Testis (tissue), 3 donors: ENCODE measurements around the gene ZNF296. TPM values are rescaled to one million over a fixed set of nuclear protein-coding genes. Genes with fewer than 3 reads are reported as not detected.

Experiments
- DNase-seq: peaks from one replicate; pipeline ENCODE4 v3.0.0-alpha.2; 2019
- H3K27ac ChIP-seq, 2 donors: fragments of 200-600 bp; sonication (generic); one replicate each; pipeline ENCODE4 v1.5.1; 2019
- H3K27me3 ChIP-seq: fragments of 200-600 bp; sonication (generic); one replicate; pipeline ENCODE4 v1.5.1; 2019
- H3K36me3 ChIP-seq: fragments of 200-600 bp; sonication (generic); one replicate; pipeline ENCODE4 v1.5.1; 2017; ENCODE audit warnings: low read depth; ENCODE audit errors: missing control alignments
- H3K4me1 ChIP-seq: fragments of 200-600 bp; sonication (generic); one replicate; pipeline ENCODE4 v1.5.1; 2019
- H3K4me3 ChIP-seq, 2 donors: fragments of 200-600 bp; sonication (generic); one replicate each; pipeline ENCODE4 v1.5.1; 2017 to 2019
- H3K9me3 ChIP-seq: fragments of 200-600 bp; sonication (generic); one replicate; pipeline ENCODE4 v1.5.1; 2017
- POLR2A ChIP-seq: fragments of 450-650 bp; IDR thresholded peaks from one replicate; pipeline ENCODE4 v1.6.1; 2017; ENCODE audit warnings: antibody characterized with exemption, mild to moderate bottlenecking, moderate library complexity
- WGBS, 2 donors: methylation state at CpG; one replicate each; pipeline ENCODE4 v1.1.5; 2018; 5-methylcytosine and 5-hydroxymethylcytosine counted together
- intact Hi-C: fragments of 100-400 bp; cut with DNase I; formaldehyde crosslinking; loops from one replicate; pipeline ENCODE4 v1.15.1; 2023; ENCODE audit warnings: low total_unique reads
- polyA plus RNA-seq: library from polyadenylated mRNA; stranded (reverse); fragments of 350-450 nt; fragmentation: Illumina TruSeq; extraction: RNeasy Lipid Tissue Mini Kit (QIAGEN cat#74804); gene quantifications from one replicate; pipeline ENCODE4 v1.2.3, GENCODE V29; 2014; ENCODE audit warnings: low read depth, low replicate concordance; ENCODE audit not compliant: insufficient read depth
- total RNA-seq, 2 donors: library from RNA; depleted of rRNA; stranded (reverse); fragments of >200 nt; gene quantifications; one replicate each; pipeline ENCODE4 v1.2.3, GENCODE V29; 2016
- TF ChIP-seq, protein P1 (sequence below), 3 experiments: fragments of 450-650 bp in 2 of 3; fragments of 200-600 bp in 1 of 3; sonication (generic) in 1 of 3; IDR thresholded peaks; one replicate each; pipeline ENCODE4 v1.5.1; 2016 to 2019; ENCODE audit warnings: antibody characterized with exemption in 3 of 3, mild to moderate bottlenecking in 2 of 3, moderate library complexity in 1 of 3

The ZNF296 gene
- total and polyA plus RNA-seq, 3 donors from 2014 or later: 3.0 to 6.7 (median 5.8) TPM

- Histone ChIP-seq H3K27me3 (no peaks in the 10 kb centered on the region), H3K9me3 (no peaks in the 10 kb centered on the region), H3K4me1 (no peaks in the 10 kb centered on the region), H3K36me3 (no peaks in the 10 kb centered on the region), H3K4me3 (no peak overlapping the region), H3K27ac (no peak overlapping the region)
- TF ChIP-seq POLR2A: no peak
- TF ChIP-seq, protein P1, sequence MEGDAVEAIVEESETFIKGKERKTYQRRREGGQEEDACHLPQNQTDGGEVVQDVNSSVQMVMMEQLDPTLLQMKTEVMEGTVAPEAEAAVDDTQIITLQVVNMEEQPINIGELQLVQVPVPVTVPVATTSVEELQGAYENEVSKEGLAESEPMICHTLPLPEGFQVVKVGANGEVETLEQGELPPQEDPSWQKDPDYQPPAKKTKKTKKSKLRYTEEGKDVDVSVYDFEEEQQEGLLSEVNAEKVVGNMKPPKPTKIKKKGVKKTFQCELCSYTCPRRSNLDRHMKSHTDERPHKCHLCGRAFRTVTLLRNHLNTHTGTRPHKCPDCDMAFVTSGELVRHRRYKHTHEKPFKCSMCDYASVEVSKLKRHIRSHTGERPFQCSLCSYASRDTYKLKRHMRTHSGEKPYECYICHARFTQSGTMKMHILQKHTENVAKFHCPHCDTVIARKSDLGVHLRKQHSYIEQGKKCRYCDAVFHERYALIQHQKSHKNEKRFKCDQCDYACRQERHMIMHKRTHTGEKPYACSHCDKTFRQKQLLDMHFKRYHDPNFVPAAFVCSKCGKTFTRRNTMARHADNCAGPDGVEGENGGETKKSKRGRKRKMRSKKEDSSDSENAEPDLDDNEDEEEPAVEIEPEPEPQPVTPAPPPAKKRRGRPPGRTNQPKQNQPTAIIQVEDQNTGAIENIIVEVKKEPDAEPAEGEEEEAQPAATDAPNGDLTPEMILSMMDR (IDR thresholded peaks at IDR 0.05): no peak
- no peak for DNase-seq
- intact Hi-C loops: no loop called here
- WGBS, 2 donors: 53 to 60% methylated on average over 1 to 12 of the region's 12 CpGs
Observed at GRCh38 chr19:45117671-45118070, 41.4 kb upstream of the ZNF296 start.

- intact Hi-C loops: no loop called here
- WGBS, 2 donors: 76 to 87% methylated on average over 15 to 16 of the region's 16 CpGs
- Histone ChIP-seq H3K4me3 (no peak overlapping the region), H3K27me3 (no peaks in the 10 kb centered on the region), H3K4me1 (no peaks in the 10 kb centered on the region), H3K27ac (no peak overlapping the region), H3K36me3 (no peaks in the 10 kb centered on the region), H3K9me3 (no peaks in the 10 kb centered on the region)
- TF ChIP-seq, protein P1 (IDR thresholded peaks at IDR 0.05): no peak
- no peak for TF ChIP-seq POLR2A
- DNase-seq: no peak
Observed at GRCh38 chr19:45117167-45117594, 40.9 kb upstream of the ZNF296 start.

DNA sequence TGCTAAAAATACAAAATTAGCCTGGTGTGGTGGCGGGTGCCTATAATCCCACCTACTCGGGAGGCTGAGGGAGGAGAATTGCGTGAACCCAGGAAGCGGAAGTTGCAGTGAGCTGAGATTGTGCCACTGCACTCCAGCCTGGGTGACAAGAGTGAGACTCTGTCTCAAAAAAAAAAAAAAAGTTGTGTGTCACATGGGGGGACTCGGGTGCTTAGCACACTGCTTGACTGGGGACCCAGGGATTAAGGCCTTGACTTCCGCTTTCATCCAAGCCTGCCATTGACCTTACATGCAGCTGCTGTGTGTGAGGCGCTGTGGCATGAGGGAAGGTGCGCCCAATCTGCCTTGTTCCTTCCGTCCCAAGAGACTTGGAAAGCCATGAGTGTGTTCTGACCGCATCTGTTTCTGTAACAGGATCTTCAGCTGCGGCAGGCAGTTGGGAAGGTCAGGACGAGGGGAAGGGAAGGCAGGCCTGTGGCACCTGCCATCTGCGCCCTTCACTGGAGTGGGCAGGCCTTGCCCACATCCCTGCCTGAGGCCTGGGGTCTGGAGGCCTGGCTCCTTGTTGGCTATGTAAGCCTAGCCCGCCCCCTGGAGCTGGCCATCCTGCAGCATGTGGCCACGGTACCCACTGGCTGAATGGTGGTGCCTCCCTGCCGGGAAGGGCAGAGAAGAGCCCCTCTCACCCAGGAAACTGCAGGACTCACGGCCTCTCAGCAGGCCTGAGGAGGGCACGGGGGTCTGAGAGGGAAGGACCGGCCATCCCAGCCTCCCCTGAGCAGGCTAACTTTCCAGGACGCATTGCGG is 39.7 kb upstream of the ZNF296 start:
- Histone ChIP-seq H3K27me3 (no peaks in the 10 kb centered on the region), H3K36me3 (no peaks in the 10 kb centered on the region), H3K4me1 (no peaks in the 10 kb centered on the region), H3K27ac (no peak overlapping the region), H3K4me3 (no peak overlapping the region), H3K9me3 (no peaks in the 10 kb centered on the region)
- 92 to 93% methylated on average over 12 to 21 of the region's 21 CpGs for WGBS, 2 donors
- TF ChIP-seq POLR2A: no peak
- TF ChIP-seq, protein P1 (IDR thresholded peaks at IDR 0.05): no peak
- intact Hi-C loops: no loop called here
- no peak for DNase-seq

GRCh38 chr19:45114116-45114515 is 37.8 kb upstream of the ZNF296 start:
- no peaks in the 10 kb centered on the region for H3K36me3 ChIP-seq
- DNase-seq: no peak
- intact Hi-C loops: no loop called here
- TF ChIP-seq, protein P1 (IDR thresholded peaks at IDR 0.05): no peak
- no peak for TF ChIP-seq POLR2A
- no peak overlapping the region for H3K27ac ChIP-seq
- 74 to 92% methylated on average over 4 of the region's 4 CpGs for WGBS, 2 donors
- H3K27me3 ChIP-seq: no peaks in the 10 kb centered on the region
- H3K9me3 ChIP-seq: no peaks in the 10 kb centered on the region
- no peak overlapping the region for H3K4me3 ChIP-seq
- no peaks in the 10 kb centered on the region for H3K4me1 ChIP-seq

DNA sequence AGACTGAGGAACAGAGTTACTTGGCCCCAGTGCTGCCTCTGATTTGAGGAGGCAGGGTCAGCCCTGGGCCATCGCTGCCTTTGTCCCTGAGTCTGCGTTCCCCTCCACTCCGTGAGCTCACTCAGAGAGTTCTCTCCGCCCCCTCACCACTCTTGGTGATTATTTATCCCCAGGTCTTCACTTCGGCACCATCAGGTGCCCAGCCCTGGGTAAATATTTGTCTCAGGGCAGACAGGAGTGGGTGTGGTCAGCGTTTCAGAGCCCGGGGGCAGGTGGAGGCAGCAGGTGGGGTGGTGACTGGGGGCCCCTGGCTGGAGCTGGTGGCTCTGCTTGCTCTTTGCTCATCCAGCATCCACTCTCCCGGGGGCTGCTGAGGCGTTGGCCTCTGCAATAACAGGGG is 37.4 kb upstream of the ZNF296 start:
- 76 to 82% methylated on average over 8 to 9 of the region's 9 CpGs for WGBS, 2 donors
- TF ChIP-seq, protein P1 (IDR thresholded peaks at IDR 0.05): no peak
- TF ChIP-seq POLR2A: no peak
- H3K27ac ChIP-seq: no peak overlapping the region
- H3K36me3 ChIP-seq: no peaks in the 10 kb centered on the region
- intact Hi-C loops: no loop called here
- no peaks in the 10 kb centered on the region for H3K9me3 ChIP-seq
- DNase-seq: no peak
- no peak overlapping the region for H3K4me3 ChIP-seq
- no peaks in the 10 kb centered on the region for H3K4me1 ChIP-seq
- no peaks in the 10 kb centered on the region for H3K27me3 ChIP-seq
